NCI-H2107 treated with DMSO at 0.1 percent for 48 hours (cell line): ENCODE results near the gene CCKAR.

Experiments
- DNase-seq: peaks from one replicate; lab custom pipeline; 2025; ENCODE audit not compliant: unreplicated experiment; lab: John Stamatoyannopoulos, UW

Gene CCKAR

GRCh38 chr4:26459756-26460530, 30.3 kb downstream of the CCKAR start:
- no peak for DNase-seq

- DNase-seq = no peak
Measured at GRCh38 chr4:26459054-26459755, 31.1 kb downstream of the CCKAR start.

- no peak for DNase-seq
Measured at GRCh38 chr4:26458157-26458561, 32.1 kb downstream of the CCKAR start.

- DNase-seq = no peak
Measured at GRCh38 chr4:26457412-26457811, 32.9 kb downstream of the CCKAR start.

- no peak for DNase-seq
Measured at GRCh38 chr4:26455571-26455970, 34.7 kb downstream of the CCKAR start.

GRCh38 chr4:26454961-26455360, 35.3 kb downstream of the CCKAR start:
- no peak for DNase-seq

- peak; percentile 62 for DNase-seq
Measured at GRCh38 chr4:26452565-26453531, 37.4 kb downstream of the CCKAR start.

- DNase-seq = no peak
Measured at GRCh38 chr4:26451597-26451996, 38.7 kb downstream of the CCKAR start.

- no peak for DNase-seq
Measured at GRCh38 chr4:26450418-26450817, 39.9 kb downstream of the CCKAR start.

- no peak for DNase-seq
Measured at GRCh38 chr4:26447378-26447777, 42.9 kb downstream of the CCKAR start.

- no peak for DNase-seq
Measured at GRCh38 chr4:26441771-26442170, 48.5 kb downstream of the CCKAR start.

GRCh38 chr4:26441102-26441501, 49.2 kb downstream of the CCKAR start:
- no peak for DNase-seq

- DNase-seq = no peak
Measured at GRCh38 chr4:26434030-26434639, 56.1 kb downstream of the CCKAR start.

- DNase-seq = no peak
Measured at GRCh38 chr4:26433556-26433955, 56.7 kb downstream of the CCKAR start.

GRCh38 chr4:26432419-26432818, 57.9 kb downstream of the CCKAR start:
- no peak for DNase-seq

GRCh38 chr4:26431461-26432180, 58.7 kb downstream of the CCKAR start:
- DNase-seq = no peak
